HG02759 (cell line): Measurements from ENCODE around the gene FYN.

Experiments
- ATAC-seq: cut with Tn5 transposase; IDR thresholded peaks from one replicate; pipeline ENCODE4 v1.9.1; 2021; ENCODE audit warnings: mild to moderate bottlenecking, moderate library complexity; ENCODE audit not compliant: unreplicated experiment

FYN gene

GRCh38 chr6:111734068-111735061 is 138.9 kb downstream of the FYN start:
- ATAC-seq, result no peak

- no peak for ATAC-seq
Measured at GRCh38 chr6:111732390-111732789, 140.9 kb downstream of the FYN start.

- no peak for ATAC-seq
Measured at GRCh38 chr6:111731456-111732195, 141.6 kb downstream of the FYN start.

- no peak for ATAC-seq
Measured at GRCh38 chr6:111730864-111731263, 142.4 kb downstream of the FYN start.

- no peak for ATAC-seq
Measured at GRCh38 chr6:111727802-111728201, 145.4 kb downstream of the FYN start.

GRCh38 chr6:111727041-111727440 is 146.2 kb downstream of the FYN start:
- ATAC-seq, result no peak

- no peak for ATAC-seq
Measured at GRCh38 chr6:111725446-111726112, 147.7 kb downstream of the FYN start.

GRCh38 chr6:111724505-111724904 is 148.7 kb downstream of the FYN start:
- peak; percentile 97 for ATAC-seq

- peak; percentile 37 for ATAC-seq
Measured at GRCh38 chr6:111724039-111724438, 149.2 kb downstream of the FYN start.

GRCh38 chr6:111723412-111723970 is 149.8 kb downstream of the FYN start:
- no peak for ATAC-seq

- ATAC-seq, result no peak
Measured at GRCh38 chr6:111722179-111722731, 151.0 kb downstream of the FYN start.

- ATAC-seq, result no peak
Measured at GRCh38 chr6:111721753-111722154, 151.5 kb downstream of the FYN start.

- ATAC-seq, result no peak
Measured at GRCh38 chr6:111720931-111721496, 152.2 kb downstream of the FYN start.

GRCh38 chr6:111718990-111719389 is 154.3 kb downstream of the FYN start:
- ATAC-seq, result no peak

- ATAC-seq, result no peak
Measured at GRCh38 chr6:111718326-111718725, 154.9 kb downstream of the FYN start.

GRCh38 chr6:111717621-111718020 is 155.6 kb downstream of the FYN start:
- ATAC-seq, result no peak

- ATAC-seq, result no peak
Measured at GRCh38 chr6:111716325-111716724, 156.9 kb downstream of the FYN start.

- ATAC-seq, result no peak
Measured at GRCh38 chr6:111715321-111715720, 157.9 kb downstream of the FYN start.

GRCh38 chr6:111714416-111715270 is 158.6 kb downstream of the FYN start:
- ATAC-seq, result no peak
